VCaP (cell line): ENCODE data around the gene PMP22.

ENCODE experiments used
- H3K27ac ChIP-seq: fragments of 450-650 bp; 2 replicates; pipeline ENCODE4 v1.5.1; 2017
- CTCF ChIP-seq: fragments of 450-650 bp; conservative IDR thresholded peaks from 2 replicates; pipeline ENCODE4 v1.5.1; 2017; ENCODE audit warnings: mild to moderate bottlenecking, moderate library complexity

PMP22 gene

GRCh38 chr17:15274017-15274416 lies 8.9 kb upstream of the PMP22 start:
- H3K27ac ChIP-seq: no peak overlapping the region
- no peak for TF ChIP-seq CTCF

GRCh38 chr17:15273141-15273793 lies 8.1 kb upstream of the PMP22 start:
- H3K27ac ChIP-seq: no peak overlapping the region
- TF ChIP-seq CTCF: no peak

- TF ChIP-seq CTCF: no peak
- H3K27ac ChIP-seq: no peak overlapping the region
These were observed 6.6 kb upstream of the PMP22 start for GRCh38 chr17:15271741-15272140.

- no peak for TF ChIP-seq CTCF
- H3K27ac ChIP-seq: no peak overlapping the region
These were observed 5.7 kb upstream of the PMP22 start for GRCh38 chr17:15270628-15271381.

- TF ChIP-seq CTCF: no peak
These were observed 4.6 kb upstream of the PMP22 start for GRCh38 chr17:15269780-15270089.

GRCh38 chr17:15269087-15269779 lies 4.1 kb upstream of the PMP22 start:
- no peak overlapping the region for H3K27ac ChIP-seq
- TF ChIP-seq CTCF: no peak

More at GRCh38 chr17:15269780-15270089, 4.6 kb upstream of the PMP22 start:
- H3K27ac ChIP-seq: no peak overlapping the region

- TF ChIP-seq CTCF: no peak
- H3K27ac ChIP-seq: no peak overlapping the region
These were observed 3.3 kb upstream of the PMP22 start for GRCh38 chr17:15268461-15268860.
